SK-N-SH (cell line): Measurements from ENCODE around the gene USP32. TPM values are rescaled to one million over a fixed set of nuclear protein-coding genes. Genes with fewer than 3 reads are reported as not detected.

Source experiments
- CTCF ChIA-PET: fragments of 300-600, 350-600 bp; formaldehyde crosslinking; extraction: SDS; loops from one replicate; lab custom pipeline; 2021; lab: Yijun Ruan, JAX
- POLR2A ChIA-PET: fragments of 350-600 bp; sonication (Branson Sonifier 250); formaldehyde crosslinking; extraction: SDS; loops from one replicate; lab custom pipeline; 2020; ENCODE audit warnings: antibody characterized with exemption, inconsistent platforms; lab: Yijun Ruan, JAX
- DNase-seq: peaks from one replicate; pipeline ENCODE4 v3.0.0; 2012
- H2AFZ ChIP-seq: fragments of 200-600 bp; sonication (generic); 2 replicates; pipeline ENCODE4 v1.8.1; 2016; ENCODE audit warnings: antibody characterized with exemption, mild to moderate bottlenecking, low read depth
- H3F3A ChIP-seq: fragments of 200-600 bp; sonication (generic); replicated peaks from 2 replicates; pipeline ENCODE3; 2016; ENCODE audit warnings: antibody characterized with exemption, mild to moderate bottlenecking; ENCODE audit not compliant: insufficient read depth
- H3K27ac ChIP-seq, 2 experiments: fragments of 200-500 bp in 1 of 2; fragments of 200-600 bp in 1 of 2; sonication (Bioruptor generic) in 1 of 2; sonication (generic), shearing (Covaris generic) in 1 of 2; 2 replicates each; pipeline versions ENCODE4 v1.5.1 to v1.6.1; 2014 to 2016; ENCODE audit warnings: low read depth in 2 of 2, inconsistent platforms in 1 of 2, low read length in 1 of 2, mild to moderate bottlenecking in 1 of 2, mixed read lengths in 1 of 2
- H3K27me3 ChIP-seq: fragments of 200-600 bp; sonication (generic), shearing (Covaris generic); 2 replicates; pipeline ENCODE4 v1.6.1; 2016; ENCODE audit warnings: mixed run types; ENCODE audit not compliant: insufficient read depth
- H3K36me3 ChIP-seq, 2 experiments: fragments of 200-500 bp in 1 of 2; fragments of 200-600 bp in 1 of 2; sonication (Bioruptor generic) in 1 of 2; sonication (generic) in 1 of 2; replicated peaks in 1 of 2; 2 replicates each; pipeline versions ENCODE3 to v1.5.1; 2014 to 2016; ENCODE audit warnings: low read length in 1 of 2, mild to moderate bottlenecking in 1 of 2; ENCODE audit not compliant: insufficient read depth in 2 of 2, control insufficient read depth in 1 of 2
- H3K4me1 ChIP-seq, 2 experiments: fragments of 200-500 bp in 1 of 2; fragments of 200-600 bp in 1 of 2; sonication (Bioruptor generic) in 1 of 2; sonication (generic), shearing (Covaris generic) in 1 of 2; 2 replicates each; pipeline versions ENCODE4 v1.5.1 to v1.6.1; 2014 to 2016; ENCODE audit warnings: low read depth in 1 of 2, low read length in 1 of 2, mixed run types in 1 of 2; ENCODE audit not compliant: insufficient read depth in 2 of 2, control insufficient read depth in 1 of 2
- H3K4me2 ChIP-seq: fragments of 200-600 bp; sonication (generic), shearing (Covaris generic); 2 replicates; pipeline ENCODE4 v1.6.1; 2017; ENCODE audit warnings: mixed run types
- H3K4me3 ChIP-seq, 2 experiments: fragments of 200-500 bp in 1 of 2; fragments of 200-600 bp in 1 of 2; sonication (Bioruptor generic) in 1 of 2; sonication (generic), shearing (Covaris generic) in 1 of 2; 2 replicates each; pipeline versions ENCODE4 v1.5.1 to v1.8.1; 2014 to 2016; ENCODE audit warnings: low read depth in 2 of 2, inconsistent platforms in 1 of 2, low read length in 1 of 2, mild to moderate bottlenecking in 1 of 2, mixed read lengths in 1 of 2, moderate library complexity in 1 of 2
- H3K79me2 ChIP-seq: fragments of 200-600 bp; sonication (generic); 2 replicates; pipeline ENCODE4 v1.8.1; 2017; ENCODE audit warnings: mild to moderate bottlenecking; ENCODE audit not compliant: insufficient read depth
- H3K9ac ChIP-seq: fragments of 200-600 bp; sonication (generic); 2 replicates; pipeline ENCODE4 v1.6.1; 2017; ENCODE audit warnings: mixed run types
- H3K9me2 ChIP-seq: fragments of 200-600 bp; sonication (generic); 2 replicates; pipeline ENCODE4 v1.6.1; 2017; ENCODE audit warnings: mixed run types
- H3K9me3 ChIP-seq: fragments of 200-600 bp; sonication (generic); 2 replicates; pipeline ENCODE4 v1.6.1; 2017; ENCODE audit warnings: mixed run types, mild to moderate bottlenecking, moderate library complexity
- H4K20me1 ChIP-seq: fragments of 200-600 bp; sonication (generic); 2 replicates; pipeline ENCODE4 v1.6.1; 2017; ENCODE audit warnings: mild to moderate bottlenecking, mixed run types; ENCODE audit not compliant: insufficient read depth
- CHD2 ChIP-seq: fragments of 150-350 bp; IDR thresholded peaks from 2 replicates; pipeline ENCODE4 v1.6.1; 2018; ENCODE audit warnings: low read length; ENCODE audit not compliant: partially characterized antibody
- FOXJ3 ChIP-seq: sonication (generic); formaldehyde crosslinking; IDR thresholded peaks from 2 replicates; pipeline ENCODE4 v1.5.1; 2020; ENCODE audit warnings: mild to moderate bottlenecking, missing genetic modification reagents
- FOXM1 ChIP-seq: IDR thresholded peaks from 2 replicates; pipeline ENCODE4 v1.4.0; 2012; ENCODE audit warnings: low read depth, mild to moderate bottlenecking
- GABPA ChIP-seq: IDR thresholded peaks from 2 replicates; pipeline ENCODE4 v1.4.0; 2012; ENCODE audit warnings: low read depth, mild to moderate bottlenecking
- MAX ChIP-seq: IDR thresholded peaks from 2 replicates; pipeline ENCODE4 v1.4.0; 2012; ENCODE audit warnings: low read depth
- MEF2A ChIP-seq: IDR thresholded peaks from 2 replicates; pipeline ENCODE4 v1.4.0; 2012; ENCODE audit warnings: low read depth, borderline replicate concordance
- MXI1 ChIP-seq: IDR thresholded peaks from 2 replicates; pipeline ENCODE4 v1.6.1; 2012; ENCODE audit warnings: mild to moderate bottlenecking, low read depth, low read length, improper control_type of control experiment
- NFIC ChIP-seq: IDR thresholded peaks from 2 replicates; pipeline ENCODE4 v1.4.0; 2012; ENCODE audit warnings: borderline replicate concordance
- POLR2AphosphoS5 ChIP-seq: IDR thresholded peaks from 2 replicates; pipeline ENCODE4 v1.6.1; 2012; ENCODE audit warnings: low read depth, low read length
- RAD21 ChIP-seq: IDR thresholded peaks from 2 replicates; pipeline ENCODE4 v1.6.1; 2012; ENCODE audit warnings: mild to moderate bottlenecking, low read length
- REST ChIP-seq: IDR thresholded peaks from 2 replicates; pipeline ENCODE4 v1.6.1; 2012; ENCODE audit warnings: mild to moderate bottlenecking, low read depth, low read length, moderate library complexity
- SMC3 ChIP-seq: IDR thresholded peaks from 2 replicates; pipeline ENCODE4 v1.6.1; 2012; ENCODE audit warnings: low read depth, low read length, improper control_type of control experiment
- TEAD4 ChIP-seq: IDR thresholded peaks from 2 replicates; pipeline ENCODE4 v1.4.0; 2012; ENCODE audit warnings: mild to moderate bottlenecking, borderline replicate concordance; ENCODE audit not compliant: insufficient read depth
- YY1 ChIP-seq: IDR thresholded peaks from 2 replicates; pipeline ENCODE4 v1.4.0; 2012; ENCODE audit warnings: low read depth, mild to moderate bottlenecking
- WGBS: methylation state at CpG from one replicate; pipeline ENCODE4 v1.1.6; 2017; ENCODE audit warnings: low lambda C conversion rate; 5-methylcytosine and 5-hydroxymethylcytosine counted together
- polyA plus RNA-seq, 3 experiments: library from polyadenylated mRNA; depleted of rRNA; stranded (reverse); fragments of >200 nt; gene quantifications; 2 replicates each; pipeline ENCODE4 v1.2.3, GENCODE V29; 2012
- TF ChIP-seq, protein P1 (sequence below): IDR thresholded peaks from 2 replicates; pipeline ENCODE4; 2012
- TF ChIP-seq, protein P2 (sequence below): fragments of 200-600 bp; sonication (generic); IDR thresholded peaks from 2 replicates; pipeline ENCODE4 v1.6.1; 2017; ENCODE audit warnings: antibody characterized with exemption, mild to moderate bottlenecking, moderate library complexity

Gene USP32
- polyA plus RNA-seq, 1 of the 3 experiments (the other 2 are of a cell fraction): 25.6 TPM

DNA sequence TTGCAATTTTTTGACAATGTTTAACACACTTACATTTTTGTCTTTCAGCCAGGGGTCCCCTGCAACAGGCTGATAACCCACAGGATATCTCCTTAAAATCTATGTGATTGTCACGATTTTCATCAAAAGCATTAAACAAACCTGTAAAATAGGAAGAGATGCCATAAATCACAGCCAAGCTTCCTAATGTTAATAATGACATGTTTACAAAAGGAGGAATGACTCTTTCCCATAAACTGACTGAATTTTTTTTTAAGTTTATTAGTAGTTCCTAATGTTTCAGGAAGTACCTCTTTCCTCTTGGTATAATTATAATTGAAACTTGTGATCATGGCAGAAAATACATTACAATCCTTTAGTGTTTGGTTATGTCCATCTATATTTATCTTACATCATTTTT, 122.5 kb downstream of the USP32 start:
- Histone ChIP-seq H4K20me1 (no peaks in the 10 kb centered on the region), H3K4me1 (peaks cover 0 to 3% of the 10 kb centered on the region in 2 experiments; a peak in 1 of 4 replicates), H3K36me3 (peaks cover 22 to 53% of the 10 kb centered on the region in 2 experiments), H3K9ac (no peak overlapping the region), H3K4me2 (no peak overlapping the region), H3K9me2 (no peaks in the 10 kb centered on the region), H3F3A (no peaks in the 10 kb centered on the region), H3K9me3 (no peaks in the 10 kb centered on the region), H3K79me2 (peaks cover 23% of the 10 kb centered on the region; the same call in 1 of the 2 replicates), H2AFZ (no peak overlapping the region), H3K27me3 (no peaks in the 10 kb centered on the region), H3K27ac (no peak overlapping the region), H3K4me3 (no peak overlapping the region)
- DNase-seq: no peak
- ChIA-PET POLR2A (no interaction called here), CTCF (interaction anchor here (1.2 to 1.9 kb wide), 3 partner anchors 12 to 372 kb away, joined by 3 to 5 read pairs (median 5); no protein-coding TSS in a partner anchor)
- WGBS: 91% methylated on average over 1 of the region's 1 CpG
- no peak for TF ChIP-seq YY1

DNA sequence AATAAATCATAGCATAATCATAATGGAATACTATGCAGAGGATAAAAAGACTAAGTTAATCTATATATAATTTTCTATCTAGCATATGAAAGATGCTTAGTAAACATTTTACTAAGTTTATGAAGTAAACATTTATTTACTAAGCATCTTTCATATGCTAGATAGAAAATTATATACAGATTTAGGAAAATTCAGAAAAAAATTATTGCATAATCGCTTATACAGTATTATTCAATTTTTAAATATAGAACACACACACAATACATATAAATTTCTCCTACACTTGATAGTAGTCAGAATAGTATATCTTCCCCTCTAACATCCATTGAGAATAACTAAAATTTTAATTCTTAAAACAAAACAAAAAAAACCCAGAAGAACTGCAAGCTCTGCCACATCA, 131.4 kb downstream of the USP32 start:
- H3K4me2 ChIP-seq: no peak overlapping the region
- no peak overlapping the region for H2AFZ ChIP-seq
- POLR2A ChIA-PET: no interaction called here
- H3K4me1 ChIP-seq: peaks cover 0 to 11% of the 10 kb centered on the region in 2 experiments; a peak in 1 of 4 replicates
- TF ChIP-seq FOXM1 (no peak), FOXJ3 (CRISPR knock-in tag) (no peak), MEF2A (no peak), SMC3 (no peak), RAD21 (no peak), NFIC (no peak)
- TF ChIP-seq, protein P1, sequence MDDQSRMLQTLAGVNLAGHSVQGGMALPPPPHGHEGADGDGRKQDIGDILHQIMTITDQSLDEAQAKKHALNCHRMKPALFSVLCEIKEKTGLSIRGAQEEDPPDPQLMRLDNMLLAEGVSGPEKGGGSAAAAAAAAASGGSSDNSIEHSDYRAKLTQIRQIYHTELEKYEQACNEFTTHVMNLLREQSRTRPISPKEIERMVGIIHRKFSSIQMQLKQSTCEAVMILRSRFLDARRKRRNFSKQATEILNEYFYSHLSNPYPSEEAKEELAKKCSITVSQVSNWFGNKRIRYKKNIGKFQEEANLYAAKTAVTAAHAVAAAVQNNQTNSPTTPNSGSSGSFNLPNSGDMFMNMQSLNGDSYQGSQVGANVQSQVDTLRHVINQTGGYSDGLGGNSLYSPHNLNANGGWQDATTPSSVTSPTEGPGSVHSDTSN: no peak
- no peak for DNase-seq
- H3K79me2 ChIP-seq: peaks cover 3% of the 10 kb centered on the region; the same call in 1 of the 2 replicates
- peaks cover 40 to 44% of the 10 kb centered on the region in 2 experiments for H3K36me3 ChIP-seq
- no peaks in the 10 kb centered on the region for H3K9me2 ChIP-seq
- no peak overlapping the region for H3K4me3 ChIP-seq
- H3K27me3 ChIP-seq: no peaks in the 10 kb centered on the region
- H3F3A ChIP-seq: peaks cover 22% of the 10 kb centered on the region
- 97% methylated on average over 1 of the region's 1 CpG for WGBS
- H4K20me1 ChIP-seq: no peaks in the 10 kb centered on the region
- CTCF ChIA-PET: interaction anchor here (1.1 to 2.0 kb wide), 2 partner anchors 15 to 29 kb away, joined by 4 to 8 read pairs; no protein-coding TSS in a partner anchor
- no peaks in the 10 kb centered on the region for H3K9me3 ChIP-seq
- H3K9ac ChIP-seq: no peak overlapping the region
- no peak overlapping the region for H3K27ac ChIP-seq

GRCh38 chr17:60258313-60258712, 133.6 kb downstream of the USP32 start:
- Histone ChIP-seq H3K4me2 (no peak overlapping the region), H3K4me3 (no peak overlapping the region), H4K20me1 (no peaks in the 10 kb centered on the region), H3K36me3 (peaks cover 34 to 40% of the 10 kb centered on the region in 2 experiments), H3K79me2 (peaks cover 3% of the 10 kb centered on the region; the same call in 1 of the 2 replicates), H3K4me1 (peaks cover 0 to 12% of the 10 kb centered on the region in 2 experiments; a peak in 1 of 4 replicates), H3K9me2 (no peaks in the 10 kb centered on the region), H3K9ac (no peak overlapping the region), H3K9me3 (no peaks in the 10 kb centered on the region), H3K27me3 (no peaks in the 10 kb centered on the region), H2AFZ (no peak overlapping the region), H3K27ac (no peak overlapping the region), H3F3A (peaks cover 22% of the 10 kb centered on the region)
- no peak for TF ChIP-seq MXI1
- no peak for TF ChIP-seq POLR2AphosphoS5
- no peak for TF ChIP-seq CHD2
- no peak for TF ChIP-seq GABPA
- TF ChIP-seq, protein P2, sequence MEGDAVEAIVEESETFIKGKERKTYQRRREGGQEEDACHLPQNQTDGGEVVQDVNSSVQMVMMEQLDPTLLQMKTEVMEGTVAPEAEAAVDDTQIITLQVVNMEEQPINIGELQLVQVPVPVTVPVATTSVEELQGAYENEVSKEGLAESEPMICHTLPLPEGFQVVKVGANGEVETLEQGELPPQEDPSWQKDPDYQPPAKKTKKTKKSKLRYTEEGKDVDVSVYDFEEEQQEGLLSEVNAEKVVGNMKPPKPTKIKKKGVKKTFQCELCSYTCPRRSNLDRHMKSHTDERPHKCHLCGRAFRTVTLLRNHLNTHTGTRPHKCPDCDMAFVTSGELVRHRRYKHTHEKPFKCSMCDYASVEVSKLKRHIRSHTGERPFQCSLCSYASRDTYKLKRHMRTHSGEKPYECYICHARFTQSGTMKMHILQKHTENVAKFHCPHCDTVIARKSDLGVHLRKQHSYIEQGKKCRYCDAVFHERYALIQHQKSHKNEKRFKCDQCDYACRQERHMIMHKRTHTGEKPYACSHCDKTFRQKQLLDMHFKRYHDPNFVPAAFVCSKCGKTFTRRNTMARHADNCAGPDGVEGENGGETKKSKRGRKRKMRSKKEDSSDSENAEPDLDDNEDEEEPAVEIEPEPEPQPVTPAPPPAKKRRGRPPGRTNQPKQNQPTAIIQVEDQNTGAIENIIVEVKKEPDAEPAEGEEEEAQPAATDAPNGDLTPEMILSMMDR: no peak
- TF ChIP-seq MAX: no peak
- no peak for TF ChIP-seq TEAD4
- TF ChIP-seq REST: no peak
- CTCF ChIA-PET: interaction anchor here (0.9 to 1.8 kb wide), 4 partner anchors 10 to 27 kb away, joined by 3 to 5 read pairs (median 3); no protein-coding TSS in a partner anchor
- 96% methylated on average over 3 of the region's 3 CpGs for WGBS
- DNase-seq: no peak
- POLR2A ChIA-PET: no interaction called here
